Chondrocyte (in vitro differentiated cells): ENCODE results near the gene ELAVL3. TPM values are rescaled to one million over a fixed set of nuclear protein-coding genes. Genes with fewer than 3 reads are reported as not detected.

Experiments used
- DNase-seq: peaks from one replicate; pipeline ENCODE4 v3.0.0; 2021; ENCODE audit warnings: mixed read lengths, low spot score
- H3K27ac Mint-ChIP-seq: one replicate; pipeline ENCODE4 v1.8.0; 2021; ENCODE audit warnings: mild to moderate bottlenecking, moderate library complexity, mixed read lengths; ENCODE audit not compliant: unreplicated experiment
- H3K27me3 Mint-ChIP-seq: 2 replicates; pipeline ENCODE4 v1.8.0; 2021; ENCODE audit warnings: low read depth, mixed read lengths
- H3K36me3 Mint-ChIP-seq: 2 replicates; pipeline ENCODE4 v1.8.0; 2021; ENCODE audit warnings: low read depth, mixed read lengths
- H3K4me1 Mint-ChIP-seq: 2 replicates; pipeline ENCODE4 v1.8.0; 2021; ENCODE audit warnings: low read depth, mild to moderate bottlenecking, mixed read lengths
- H3K4me3 Mint-ChIP-seq: one replicate; pipeline ENCODE4 v1.8.0; 2021; ENCODE audit warnings: mild to moderate bottlenecking, moderate library complexity, mixed read lengths; ENCODE audit not compliant: unreplicated experiment
- H3K9me3 Mint-ChIP-seq: 2 replicates; pipeline ENCODE4 v1.8.0; 2021; ENCODE audit warnings: low read depth, mixed read lengths
- CTCF ChIP-seq: fragments of 200-600 bp; sonication (generic); IDR thresholded peaks from 2 replicates; pipeline ENCODE4 v1.5.0; 2021; ENCODE audit warnings: antibody characterized with exemption, mild to moderate bottlenecking, moderate library complexity
- total RNA-seq: library from RNA; stranded (reverse); gene quantifications from 3 replicates; pipeline ENCODE4 v1.2.1, GENCODE V29; 2021

ELAVL3 gene
- total RNA-seq, 1 donor from 2014 or later = 0.07 TPM

- H3K27me3 Mint-ChIP-seq = peaks cover 18% of the 10 kb centered on the region
- no peaks in the 10 kb centered on the region for H3K9me3 Mint-ChIP-seq
- peaks cover 3% of the 10 kb centered on the region for H3K36me3 Mint-ChIP-seq
- H3K27ac Mint-ChIP-seq = no peak overlapping the region
- no peak for TF ChIP-seq CTCF
- H3K4me1 Mint-ChIP-seq = peaks cover 9% of the 10 kb centered on the region
- H3K4me3 Mint-ChIP-seq = no peak overlapping the region
- DNase-seq = no peak
Measured at GRCh38 chr19:11485245-11485837, 4.5 kb upstream of the ELAVL3 start.

- Mint-ChIP-seq H3K9me3 (no peaks in the 10 kb centered on the region), H3K4me3 (no peak overlapping the region), H3K27ac (no peak overlapping the region), H3K4me1 (peaks cover 13% of the 10 kb centered on the region), H3K36me3 (peaks cover 3% of the 10 kb centered on the region), H3K27me3 (peaks cover 24% of the 10 kb centered on the region)
- DNase-seq = no peak
- no peak for TF ChIP-seq CTCF
Measured at GRCh38 chr19:11483366-11484111, 2.7 kb upstream of the ELAVL3 start.

- Mint-ChIP-seq H3K27me3 (peaks cover 26% of the 10 kb centered on the region), H3K4me1 (peaks cover 13% of the 10 kb centered on the region), H3K4me3 (peak overlapping the region; percentile 64), H3K27ac (peak overlapping the region; percentile 27), H3K9me3 (no peaks in the 10 kb centered on the region), H3K36me3 (peaks cover 3% of the 10 kb centered on the region)
- DNase-seq = no peak
- peak; percentile 95 for TF ChIP-seq CTCF
Measured at GRCh38 chr19:11482384-11483050, 1.7 kb upstream of the ELAVL3 start.

- Mint-ChIP-seq H3K9me3 (no peaks in the 10 kb centered on the region), H3K4me3 (peak overlapping the region; percentile 64), H3K27ac (peak overlapping the region; percentile 27), H3K27me3 (peaks cover 26% of the 10 kb centered on the region), H3K4me1 (peaks cover 13% of the 10 kb centered on the region), H3K36me3 (peaks cover 3% of the 10 kb centered on the region)
- DNase-seq = no peak
- no peak for TF ChIP-seq CTCF
Measured at GRCh38 chr19:11481534-11482383, 913 bp upstream of the ELAVL3 start.
